HEK293 (cell line): ENCODE results near the gene STX16.

ENCODE experiments used
- CTCF ChIA-PET: fragments of 350-600 bp; formaldehyde crosslinking; extraction: SDS; loops from one replicate; lab custom pipeline; 2021; ENCODE audit warnings: antibody characterized with exemption; lab: Yijun Ruan, JAX
- POLR2A ChIA-PET: fragments of 300-600 bp; formaldehyde crosslinking; extraction: SDS; loops from one replicate; lab custom pipeline; 2020; ENCODE audit warnings: antibody characterized with exemption, inconsistent platforms; lab: Yijun Ruan, JAX
- H3K27ac ChIP-seq: fragments of 200-500 bp; sonication (Bioruptor generic); 2 replicates; pipeline ENCODE4 v1.5.1; 2014; ENCODE audit warnings: low read depth, low read length, control low read depth, inconsistent platforms; ENCODE audit errors: extremely low read depth
- H3K36me3 ChIP-seq, 2 experiments: fragments of 200-500 bp in 1 of 2; sonication (Bioruptor generic) in 1 of 2; 1 replicate in 1 of 2; 2 replicates in 1 of 2; pipeline ENCODE4 v1.5.1; 2014 to 2017; ENCODE audit warnings: inconsistent platforms in 2 of 2, low read length in 2 of 2; ENCODE audit not compliant: control insufficient read depth in 2 of 2, insufficient read depth in 1 of 2
- H3K4me1 ChIP-seq: fragments of 200-500 bp; sonication (Bioruptor generic); 2 replicates; pipeline ENCODE4 v1.5.1; 2014; ENCODE audit warnings: mild to moderate bottlenecking, low read length, inconsistent platforms; ENCODE audit not compliant: control insufficient read depth, insufficient read depth
- H3K4me3 ChIP-seq: 2 replicates; pipeline ENCODE4 v1.5.1; 2011; ENCODE audit warnings: low read depth, mild to moderate bottlenecking, control low read depth, low read length, moderate library complexity
- H3K9me3 ChIP-seq: fragments of 200-500 bp; sonication (Bioruptor generic); 2 replicates; pipeline ENCODE4 v1.5.1; 2014; ENCODE audit warnings: low read depth, low read length, inconsistent platforms; ENCODE audit not compliant: control insufficient read depth, insufficient read depth
- CTCF ChIP-seq: fragments of 450-650 bp; formaldehyde crosslinking; IDR thresholded peaks from 2 replicates; pipeline ENCODE4 v1.5.1; 2016; ENCODE audit warnings: missing biosample characterization, missing genetic modification characterization
- FEZF1 ChIP-seq: fragments of 450-650 bp; formaldehyde crosslinking; IDR thresholded peaks from 2 replicates; pipeline ENCODE4 v1.5.1; 2016; ENCODE audit warnings: missing biosample characterization, missing genetic modification characterization
- MZF1 ChIP-seq: fragments of 450-650 bp; formaldehyde crosslinking; IDR thresholded peaks from 2 replicates; pipeline ENCODE4 v1.5.1; 2017; ENCODE audit warnings: missing biosample characterization, missing genetic modification characterization, borderline replicate concordance
- PRDM4 ChIP-seq: fragments of 450-650 bp; formaldehyde crosslinking; IDR thresholded peaks from 2 replicates; pipeline ENCODE4 v1.5.1; 2017; ENCODE audit warnings: missing biosample characterization, missing genetic modification characterization
- SCRT2 ChIP-seq: fragments of 450-650 bp; formaldehyde crosslinking; IDR thresholded peaks from 2 replicates; pipeline ENCODE4 v1.5.1; 2016; ENCODE audit warnings: missing biosample characterization, missing genetic modification characterization
- SETDB1 ChIP-seq: IDR thresholded peaks from one replicate; pipeline ENCODE4 v1.6.1; 2017; ENCODE audit warnings: mild to moderate bottlenecking, low read length, moderate library complexity, mixed read lengths; ENCODE audit not compliant: insufficient read length
- TSHZ1 ChIP-seq: fragments of 450-650 bp; formaldehyde crosslinking; IDR thresholded peaks from 2 replicates; pipeline ENCODE4 v1.5.1; 2016; ENCODE audit warnings: missing biosample characterization, missing genetic modification characterization, borderline replicate concordance
- WT1 ChIP-seq: fragments of 450-650 bp; formaldehyde crosslinking; IDR thresholded peaks from 2 replicates; pipeline ENCODE4 v1.5.1; 2016; ENCODE audit warnings: missing biosample characterization, missing genetic modification characterization
- YY1 ChIP-seq: fragments of 450-650 bp; formaldehyde crosslinking; IDR thresholded peaks from 2 replicates; pipeline ENCODE4 v1.5.1; 2018; ENCODE audit warnings: missing biosample characterization, missing genetic modification characterization
- ZBTB8A ChIP-seq: fragments of 450-650 bp; formaldehyde crosslinking; IDR thresholded peaks from 2 replicates; pipeline ENCODE4 v1.5.1; 2016; ENCODE audit warnings: missing biosample characterization, missing genetic modification characterization
- ZFP69B ChIP-seq: fragments of 450-650 bp; formaldehyde crosslinking; IDR thresholded peaks from 2 replicates; pipeline ENCODE4 v1.5.1; 2016; ENCODE audit warnings: missing biosample characterization, missing genetic modification characterization
- ZNF114 ChIP-seq: fragments of 450-650 bp; formaldehyde crosslinking; IDR thresholded peaks from 2 replicates; pipeline ENCODE4 v1.5.0; 2017; ENCODE audit warnings: missing biosample characterization, missing genetic modification characterization
- ZNF148 ChIP-seq: fragments of 450-650 bp; formaldehyde crosslinking; IDR thresholded peaks from 2 replicates; pipeline ENCODE4 v1.5.0; 2017; ENCODE audit warnings: missing biosample characterization, missing genetic modification characterization, borderline replicate concordance
- ZNF514 ChIP-seq: fragments of 450-650 bp; formaldehyde crosslinking; IDR thresholded peaks from 2 replicates; pipeline ENCODE4 v1.5.1; 2016; ENCODE audit warnings: missing biosample characterization, missing genetic modification characterization
- ZNF521 ChIP-seq: fragments of 450-650 bp; formaldehyde crosslinking; IDR thresholded peaks from 2 replicates; pipeline ENCODE4 v1.5.1; 2017; ENCODE audit warnings: missing biosample characterization, mild to moderate bottlenecking, missing genetic modification characterization
- ZNF645 ChIP-seq: fragments of 450-650 bp; formaldehyde crosslinking; IDR thresholded peaks from 2 replicates; pipeline ENCODE4; 2016; ENCODE audit warnings: missing biosample characterization, missing genetic modification characterization
- ZSCAN16 ChIP-seq: fragments of 450-650 bp; formaldehyde crosslinking; IDR thresholded peaks from 2 replicates; pipeline ENCODE4 v1.5.1; 2016; ENCODE audit warnings: missing biosample characterization, missing genetic modification characterization

STX16 gene

GRCh38 chr20:58668901-58669286 is 17.8 kb downstream of the STX16 start:
- ChIA-PET POLR2A (no interaction called here), CTCF (no interaction called here)
- no peak overlapping the region for H3K27ac ChIP-seq
- H3K36me3 ChIP-seq: peaks cover 14 to 81% of the 10 kb centered on the region in 2 experiments
- no peaks in the 10 kb centered on the region for H3K4me1 ChIP-seq
- TF ChIP-seq ZNF148 (tag by site-specific recombination) (no peak), ZFP69B (tag by site-specific recombination) (no peak), ZSCAN16 (tag by site-specific recombination) (no peak), YY1 (tag by site-specific recombination) (no peak), ZBTB8A (tag by site-specific recombination) (no peak), ZNF114 (tag by site-specific recombination) (no peak), WT1 (no peak), TSHZ1 (tag by site-specific recombination) (no peak), ZNF514 (tag by site-specific recombination) (no peak), CTCF (tag by site-specific recombination) (no peak), ZNF521 (tag by site-specific recombination) (no peak), PRDM4 (tag by site-specific recombination) (no peak), FEZF1 (tag by site-specific recombination) (no peak), ZNF645 (tag by site-specific recombination) (no peak), SCRT2 (no peak), MZF1 (tag by site-specific recombination) (no peak), SETDB1 (no peak)
- no peak overlapping the region for H3K4me3 ChIP-seq
- no peaks in the 10 kb centered on the region for H3K9me3 ChIP-seq
